Measurements from ENCODE around the gene ADPRM. TPM values are rescaled to one million over a fixed set of nuclear protein-coding genes. Genes with fewer than 3 reads are reported as not detected.

The ADPRM gene
- total and polyA plus RNA-seq, 2 donors (not counting 3 experiments of a cell fraction or from before 2014, with no cell fraction given), result 7.4 to 7.6 TPM

- Histone ChIP-seq H3K4me1 (ENCODE audit: control insufficient read depth, extremely low read depth, insufficient read depth, low read length) (no peaks in the 10 kb centered on the region), H4K20me1 (replicated peaks; ENCODE audit: control insufficient read depth, extremely low read depth, insufficient read depth, low read length) (no peaks in the 10 kb centered on the region), H3K27ac (ENCODE audit: insufficient read depth, low read depth, low read length) (no peak overlapping the region), H3K4me2 (ENCODE audit: insufficient read depth, low read length) (no peak overlapping the region), H2AFZ (ENCODE audit: low read depth, low read length) (no peak overlapping the region), H3K9ac (replicated peaks; ENCODE audit: extremely low read depth, insufficient read depth, low read length) (no peak overlapping the region), H3K9me1 (replicated peaks; ENCODE audit: control insufficient read depth, extremely low read depth, insufficient read depth, low read length) (no peaks in the 10 kb centered on the region), H3K36me3 (ENCODE audit: control insufficient read depth in 2 of 2, extremely low read depth in 1 of 2, insufficient read depth in 2 of 2, low read length in 2 of 2) (peaks cover 8 to 15% of the 10 kb centered on the region in 2 experiments), H3K79me2 (ENCODE audit: control insufficient read depth, insufficient read depth, low read length) (no peaks in the 10 kb centered on the region), H3K4me3 (replicated peaks in 1 of 3; ENCODE audit: insufficient read depth in 1 of 3, low read depth in 1 of 3, low read length in 3 of 3) (no peak overlapping the region), H3K27me3 (ENCODE audit: control insufficient read depth in 2 of 2, insufficient read depth in 2 of 2, low read length in 2 of 2) (no peaks in the 10 kb centered on the region), H3K9me3 (replicated peaks; ENCODE audit: control insufficient read depth, insufficient read depth, low read length) (no peaks in the 10 kb centered on the region)
- no TSS peak for BruUV-seq (replicated peaks)
- ChIA-PET CTCF (no interaction called here), POLR2A (no interaction called here)
- intact Hi-C loops (cut with micrococcal nuclease) (no loop called here), dilution Hi-C loops (cut with MboI; ENCODE audit: extremely low pct_ligation_motif_present, low sequenced_read_pairs) (no loop called here)
- FAIRE-seq, result no peak
- no peak for DNase-seq (ENCODE audit: low read depth, low spot score)
- TF ChIP-seq JUN (IDR thresholded peaks at IDR 0.05; ENCODE audit: borderline replicate concordance, insufficient read depth, insufficient read length, low read depth), result no peak
- TF ChIP-seq, protein P1, sequence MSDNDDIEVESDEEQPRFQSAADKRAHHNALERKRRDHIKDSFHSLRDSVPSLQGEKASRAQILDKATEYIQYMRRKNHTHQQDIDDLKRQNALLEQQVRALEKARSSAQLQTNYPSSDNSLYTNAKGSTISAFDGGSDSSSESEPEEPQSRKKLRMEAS (IDR thresholded peaks at IDR 0.05; ENCODE audit: insufficient read depth, insufficient read length), result no peak
- no peak for TF ChIP-seq POLR2AphosphoS5 (IDR thresholded peaks at IDR 0.05; ENCODE audit: insufficient read depth, low read depth, low read length)
- no peak for TF ChIP-seq MYC (IDR thresholded peaks at IDR 0.05; ENCODE audit: low read depth, low read length)
- no peak for TF ChIP-seq POLR2A (IDR thresholded peaks at IDR 0.05; ENCODE audit: low read depth, low read length)
- TF ChIP-seq, protein P2, sequence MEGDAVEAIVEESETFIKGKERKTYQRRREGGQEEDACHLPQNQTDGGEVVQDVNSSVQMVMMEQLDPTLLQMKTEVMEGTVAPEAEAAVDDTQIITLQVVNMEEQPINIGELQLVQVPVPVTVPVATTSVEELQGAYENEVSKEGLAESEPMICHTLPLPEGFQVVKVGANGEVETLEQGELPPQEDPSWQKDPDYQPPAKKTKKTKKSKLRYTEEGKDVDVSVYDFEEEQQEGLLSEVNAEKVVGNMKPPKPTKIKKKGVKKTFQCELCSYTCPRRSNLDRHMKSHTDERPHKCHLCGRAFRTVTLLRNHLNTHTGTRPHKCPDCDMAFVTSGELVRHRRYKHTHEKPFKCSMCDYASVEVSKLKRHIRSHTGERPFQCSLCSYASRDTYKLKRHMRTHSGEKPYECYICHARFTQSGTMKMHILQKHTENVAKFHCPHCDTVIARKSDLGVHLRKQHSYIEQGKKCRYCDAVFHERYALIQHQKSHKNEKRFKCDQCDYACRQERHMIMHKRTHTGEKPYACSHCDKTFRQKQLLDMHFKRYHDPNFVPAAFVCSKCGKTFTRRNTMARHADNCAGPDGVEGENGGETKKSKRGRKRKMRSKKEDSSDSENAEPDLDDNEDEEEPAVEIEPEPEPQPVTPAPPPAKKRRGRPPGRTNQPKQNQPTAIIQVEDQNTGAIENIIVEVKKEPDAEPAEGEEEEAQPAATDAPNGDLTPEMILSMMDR (IDR thresholded peaks at IDR 0.05; ENCODE audit: extremely low read depth in 1 of 2, insufficient read depth in 1 of 2, low read depth in 1 of 2, low read length in 2 of 2), result no peak
- TF ChIP-seq FOS (IDR thresholded peaks at IDR 0.05; ENCODE audit: borderline replicate concordance, insufficient read depth, low read length), result no peak
- no peak for TF ChIP-seq EZH2 (IDR thresholded peaks at IDR 0.05; ENCODE audit: borderline replicate concordance, low read depth, low read length, severe bottlenecking)
- TF ChIP-seq GATA2 (IDR thresholded peaks at IDR 0.05; ENCODE audit: insufficient read depth, insufficient read length, low read depth, low read length), result no peak
Observed at GRCh38 chr17:10713318-10713717, 15.9 kb downstream of the ADPRM start.

Measured in endothelial cell of umbilical vein (primary cell).